Lower lobe of right lung (tissue), 2 donors: ENCODE data around the gene NFATC2. TPM values are rescaled to one million over a fixed set of nuclear protein-coding genes. Genes with fewer than 3 reads are reported as not detected.

Experiments
- ATAC-seq, 2 donors: fragments of 200-7000 bp; cut with Tn5 transposase; one replicate each; pipeline ENCODE4 v1.9.1; 2020 to 2022; ENCODE audit warnings: mild to moderate bottlenecking in 2 of 2, moderate library complexity in 2 of 2
- DNase-seq: peaks from one replicate; pipeline ENCODE4 v3.0.0-alpha.2; 2020
- H3K27ac ChIP-seq: fragments of 200-600 bp; one replicate; pipeline ENCODE4 v1.8.0; 2022
- H3K27me3 ChIP-seq: fragments of 200-600 bp; one replicate; pipeline ENCODE4 v1.8.0; 2022; ENCODE audit warnings: low read depth
- H3K36me3 ChIP-seq: fragments of 200-600 bp; one replicate; pipeline ENCODE4 v1.8.0; 2022; ENCODE audit warnings: mild to moderate bottlenecking
- H3K4me1 ChIP-seq: fragments of 200-600 bp; one replicate; pipeline ENCODE4 v1.8.0; 2022
- H3K4me3 ChIP-seq: fragments of 200-600 bp; one replicate; pipeline ENCODE4 v1.8.0; 2022; ENCODE audit warnings: mild to moderate bottlenecking
- H3K9me3 ChIP-seq: fragments of 200-600 bp; one replicate; pipeline ENCODE4 v1.8.0; 2022
- intact Hi-C: fragments of 100-400 bp; cut with DNase I; formaldehyde crosslinking; loops from one replicate; pipeline ENCODE4 v1.11.0; 2022
- total RNA-seq: library from RNA; stranded (reverse); fragmentation: NEBNext Ultra II Directional; extraction: Animal tissue kit (Norgen Biotek cat#: 25700); gene quantifications from one replicate; pipeline ENCODE4 v1.2.1, GENCODE V29; 2021
- TF ChIP-seq, protein P1 (sequence below): fragments of 200-600 bp; IDR thresholded peaks from one replicate; pipeline ENCODE4 v1.8.0; 2022; ENCODE audit warnings: antibody characterized with exemption, mild to moderate bottlenecking
- donor health status: DM: no; HTN: yes; CAD: no; lungs with severe emphysema.

The NFATC2 gene
- total RNA-seq, 1 donor from 2014 or later = 6.6 TPM

DNA sequence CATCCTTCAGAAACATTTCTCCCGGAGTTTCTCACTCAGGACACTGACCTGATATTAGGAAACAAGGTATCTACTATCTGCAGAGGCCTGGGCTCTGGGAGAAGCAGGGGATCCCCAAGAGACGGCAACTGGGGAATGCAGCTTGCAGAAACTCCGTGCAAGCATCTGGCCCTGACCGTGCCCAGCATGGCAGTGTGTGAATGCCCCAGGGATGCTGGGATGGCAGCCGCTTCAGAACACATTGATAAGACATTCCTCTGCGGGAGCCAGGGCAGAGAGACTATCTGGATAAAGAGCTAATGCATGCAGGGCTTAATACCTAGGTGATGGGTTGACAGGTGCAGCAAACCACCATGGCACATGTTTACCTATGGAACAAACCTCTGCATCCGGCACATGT, 55.4 kb downstream of the NFATC2 start:
- no peaks in the 10 kb centered on the region for H3K27me3 ChIP-seq
- TF ChIP-seq, protein P1, sequence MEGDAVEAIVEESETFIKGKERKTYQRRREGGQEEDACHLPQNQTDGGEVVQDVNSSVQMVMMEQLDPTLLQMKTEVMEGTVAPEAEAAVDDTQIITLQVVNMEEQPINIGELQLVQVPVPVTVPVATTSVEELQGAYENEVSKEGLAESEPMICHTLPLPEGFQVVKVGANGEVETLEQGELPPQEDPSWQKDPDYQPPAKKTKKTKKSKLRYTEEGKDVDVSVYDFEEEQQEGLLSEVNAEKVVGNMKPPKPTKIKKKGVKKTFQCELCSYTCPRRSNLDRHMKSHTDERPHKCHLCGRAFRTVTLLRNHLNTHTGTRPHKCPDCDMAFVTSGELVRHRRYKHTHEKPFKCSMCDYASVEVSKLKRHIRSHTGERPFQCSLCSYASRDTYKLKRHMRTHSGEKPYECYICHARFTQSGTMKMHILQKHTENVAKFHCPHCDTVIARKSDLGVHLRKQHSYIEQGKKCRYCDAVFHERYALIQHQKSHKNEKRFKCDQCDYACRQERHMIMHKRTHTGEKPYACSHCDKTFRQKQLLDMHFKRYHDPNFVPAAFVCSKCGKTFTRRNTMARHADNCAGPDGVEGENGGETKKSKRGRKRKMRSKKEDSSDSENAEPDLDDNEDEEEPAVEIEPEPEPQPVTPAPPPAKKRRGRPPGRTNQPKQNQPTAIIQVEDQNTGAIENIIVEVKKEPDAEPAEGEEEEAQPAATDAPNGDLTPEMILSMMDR = no peak
- DNase-seq (no peak), ATAC-seq (no peak)
- H3K4me1 ChIP-seq = peaks cover 3% of the 10 kb centered on the region
- no peaks in the 10 kb centered on the region for H3K9me3 ChIP-seq
- H3K27ac ChIP-seq = no peak overlapping the region
- intact Hi-C loops = no loop called here
- no peaks in the 10 kb centered on the region for H3K36me3 ChIP-seq
- H3K4me3 ChIP-seq = no peak overlapping the region

- H3K36me3 ChIP-seq = no peaks in the 10 kb centered on the region
- DNase-seq = no peak
- TF ChIP-seq, protein P1 = no peak
Observed at GRCh38 chr20:51486197-51487005, 56.1 kb downstream of the NFATC2 start.

DNA sequence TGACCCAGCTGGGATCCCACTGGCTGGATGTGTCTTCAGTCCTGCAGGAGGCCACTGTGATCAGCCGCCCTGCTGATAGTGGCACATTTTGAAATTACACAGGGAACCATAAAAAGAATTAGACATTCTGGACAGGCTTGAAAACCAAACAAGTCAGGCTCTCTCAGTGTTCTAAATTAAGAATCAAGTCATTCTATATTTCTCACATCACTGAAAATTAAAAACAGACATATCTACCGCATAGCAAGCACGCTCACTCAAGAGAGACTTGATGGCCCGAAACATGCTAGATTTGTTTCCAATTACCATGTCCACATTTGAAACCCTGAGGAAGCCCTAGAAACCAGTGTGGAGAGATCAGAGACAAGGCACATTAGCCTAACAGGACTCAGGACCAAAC, 57.7 kb downstream of the NFATC2 start:
- ATAC-seq (no peak), DNase-seq (no peak)
- TF ChIP-seq, protein P1 = no peak
- Histone ChIP-seq H3K9me3 (no peaks in the 10 kb centered on the region), H3K4me1 (no peaks in the 10 kb centered on the region), H3K27ac (no peak overlapping the region), H3K4me3 (no peak overlapping the region), H3K36me3 (no peaks in the 10 kb centered on the region), H3K27me3 (no peaks in the 10 kb centered on the region)
- intact Hi-C loops = no loop called here

More at GRCh38 chr20:51486197-51487005, 56.1 kb downstream of the NFATC2 start:
- H3K27me3 ChIP-seq = no peaks in the 10 kb centered on the region
- H3K4me3 ChIP-seq = no peak overlapping the region
- no peaks in the 10 kb centered on the region for H3K4me1 ChIP-seq
- no peaks in the 10 kb centered on the region for H3K9me3 ChIP-seq
- ATAC-seq = no peak
- H3K27ac ChIP-seq = no peak overlapping the region
- intact Hi-C loops = no loop called here

DNA sequence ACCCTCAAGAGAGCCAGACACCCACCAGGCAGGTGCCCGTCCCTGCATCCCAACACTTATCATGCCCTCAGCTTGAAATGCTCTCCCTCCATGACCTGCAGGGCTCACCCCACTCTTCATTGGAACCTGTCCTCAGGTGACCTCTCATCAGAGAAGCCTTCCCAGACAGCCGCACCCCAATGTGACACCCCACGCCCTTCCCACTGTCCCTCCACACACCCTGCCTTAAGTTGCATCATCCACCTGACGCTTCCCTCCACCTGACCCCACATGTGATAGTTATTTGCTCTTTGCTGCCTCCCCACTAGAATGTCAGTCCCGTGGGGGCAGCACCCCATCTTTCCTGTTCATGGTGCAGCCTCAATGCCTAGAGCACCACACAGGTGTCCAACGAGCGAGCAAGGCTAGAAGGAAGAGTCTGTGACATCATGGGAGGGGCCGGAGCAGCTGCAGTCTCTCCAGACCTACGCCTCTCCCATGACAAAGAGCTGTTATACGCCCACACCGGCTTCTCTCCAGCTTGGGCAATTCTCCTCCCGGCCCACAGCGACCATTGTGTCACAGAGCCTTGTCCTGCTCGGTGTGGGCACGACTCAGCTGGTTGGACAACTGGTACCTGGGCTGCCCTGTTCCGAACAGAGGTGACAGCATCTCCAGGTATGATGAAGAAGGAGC, 58.2 kb downstream of the NFATC2 start:
- Histone ChIP-seq H3K27me3 (no peaks in the 10 kb centered on the region), H3K36me3 (no peaks in the 10 kb centered on the region), H3K27ac (no peak overlapping the region), H3K9me3 (no peaks in the 10 kb centered on the region), H3K4me3 (no peak overlapping the region), H3K4me1 (no peaks in the 10 kb centered on the region)
- DNase-seq (peak; percentile 48), ATAC-seq (peak in 1 of 2 donors; percentile 6)
- TF ChIP-seq, protein P1 = no peak
- intact Hi-C loops = no loop called here

GRCh38 chr20:51482836-51483473, 59.6 kb downstream of the NFATC2 start:
- no peaks in the 10 kb centered on the region for H3K4me1 ChIP-seq

More at GRCh38 chr20:51482836-51483473, 59.6 kb downstream of the NFATC2 start:
- ATAC-seq (no peak), DNase-seq (no peak)
- Histone ChIP-seq H3K27ac (no peak overlapping the region), H3K36me3 (no peaks in the 10 kb centered on the region), H3K4me3 (no peak overlapping the region), H3K27me3 (no peaks in the 10 kb centered on the region), H3K9me3 (no peaks in the 10 kb centered on the region)
- TF ChIP-seq, protein P1 = no peak
- intact Hi-C loops = no loop called here
